CD4-positive, alpha-beta T cell treated with Interferon gamma for 1 hour (primary cell): ENCODE results near the gene CYP17A1.

Experiments
- DNase-seq: peaks from one replicate; pipeline ENCODE4 v3.0.0-alpha.2; 2020

CYP17A1 gene

GRCh38 chr10:102802920-102803534, 34.2 kb downstream of the CYP17A1 start:
- peak; percentile 24 for DNase-seq

- DNase-seq = no peak
Observed at GRCh38 chr10:102801978-102802377, 35.2 kb downstream of the CYP17A1 start.

- no peak for DNase-seq
Observed at GRCh38 chr10:102801496-102801895, 35.7 kb downstream of the CYP17A1 start.

GRCh38 chr10:102800611-102801335, 36.4 kb downstream of the CYP17A1 start:
- no peak for DNase-seq

GRCh38 chr10:102799691-102800471, 37.3 kb downstream of the CYP17A1 start:
- no peak for DNase-seq

- DNase-seq = peak; percentile 63
Observed at GRCh38 chr10:102796407-102797176, 40.6 kb downstream of the CYP17A1 start.

- no peak for DNase-seq
Observed at GRCh38 chr10:102795453-102796406, 41.5 kb downstream of the CYP17A1 start.

GRCh38 chr10:102791754-102792395, 45.3 kb downstream of the CYP17A1 start:
- DNase-seq = no peak

GRCh38 chr10:102785818-102786217, 51.4 kb downstream of the CYP17A1 start:
- peak; percentile 31 for DNase-seq

GRCh38 chr10:102783568-102783967, 53.6 kb downstream of the CYP17A1 start:
- no peak for DNase-seq

GRCh38 chr10:102782673-102783551, 54.3 kb downstream of the CYP17A1 start:
- DNase-seq = no peak

- no peak for DNase-seq
Observed at GRCh38 chr10:102781921-102782557, 55.2 kb downstream of the CYP17A1 start.

- no peak for DNase-seq
Observed at GRCh38 chr10:102781090-102781920, 55.9 kb downstream of the CYP17A1 start.
